Mucosa of rectum (tissue), 2 donors: ENCODE data around the gene MIPEP.

Experiments used
- H3K27ac ChIP-seq, 2 donors: one replicate each; pipeline ENCODE4 v1.7.0; 2013; ENCODE audit warnings: inconsistent platforms in 2 of 2, low read depth in 2 of 2, low read length in 2 of 2
- H3K27me3 ChIP-seq, 2 donors: one replicate each; pipeline ENCODE4 v1.7.0; 2013; ENCODE audit warnings: low read length in 2 of 2; ENCODE audit not compliant: control insufficient read depth in 2 of 2, insufficient read depth in 2 of 2
- H3K36me3 ChIP-seq, 2 donors: one replicate each; pipeline ENCODE4 v1.7.0; 2013; ENCODE audit warnings: low read length in 2 of 2; ENCODE audit not compliant: control insufficient read depth in 2 of 2, insufficient read depth in 2 of 2
- H3K4me1 ChIP-seq, 2 donors: one replicate each; pipeline ENCODE4 v1.7.0; 2013; ENCODE audit warnings: low read length in 2 of 2, mild to moderate bottlenecking in 1 of 2; ENCODE audit not compliant: control insufficient read depth in 2 of 2, insufficient read depth in 2 of 2
- H3K4me3 ChIP-seq, 2 donors: one replicate each; pipeline ENCODE4 v1.7.0; 2013; ENCODE audit warnings: low read length in 2 of 2
- H3K9ac ChIP-seq, 2 donors: one replicate each; pipeline ENCODE4 v1.7.0; 2013; ENCODE audit warnings: low read length in 2 of 2, low read depth in 1 of 2, mild to moderate bottlenecking in 1 of 2
- H3K9me3 ChIP-seq, 2 donors: one replicate each; pipeline ENCODE4 v1.7.0; 2013; ENCODE audit warnings: low read length in 2 of 2; ENCODE audit not compliant: control insufficient read depth in 2 of 2
- donor health status: healthy.
- donor health status: Normal muscosa, but diverticular disease.

Gene MIPEP

GRCh38 chr13:23843436-23843835 is 45.8 kb downstream of the MIPEP start:
- Histone ChIP-seq H3K9me3 (no peaks in the 10 kb centered on the region), H3K27ac (no peak overlapping the region), H3K4me3 (no peak overlapping the region), H3K36me3 (peaks cover 0 to 5% of the 10 kb centered on the region in 2 donors), H3K4me1 (no peaks in the 10 kb centered on the region), H3K9ac (no peak overlapping the region), H3K27me3 (no peaks in the 10 kb centered on the region)

GRCh38 chr13:23842406-23842805 is 46.8 kb downstream of the MIPEP start:
- H3K27ac ChIP-seq, result no peak overlapping the region
- no peaks in the 10 kb centered on the region for H3K4me1 ChIP-seq
- H3K9ac ChIP-seq, result no peak overlapping the region
- H3K9me3 ChIP-seq, result no peaks in the 10 kb centered on the region
- H3K36me3 ChIP-seq, result peaks cover 0 to 6% of the 10 kb centered on the region in 2 donors
- no peaks in the 10 kb centered on the region for H3K27me3 ChIP-seq
- no peak overlapping the region for H3K4me3 ChIP-seq

- no peaks in the 10 kb centered on the region for H3K4me1 ChIP-seq
- no peaks in the 10 kb centered on the region for H3K9me3 ChIP-seq
- no peak overlapping the region for H3K27ac ChIP-seq
- H3K36me3 ChIP-seq, result peaks cover 3 to 6% of the 10 kb centered on the region in 2 donors
- no peaks in the 10 kb centered on the region for H3K27me3 ChIP-seq
- H3K4me3 ChIP-seq, result no peak overlapping the region
- H3K9ac ChIP-seq, result no peak overlapping the region
These were observed 55.2 kb downstream of the MIPEP start for GRCh38 chr13:23833733-23834611.

GRCh38 chr13:23828866-23829265 is 60.3 kb downstream of the MIPEP start:
- no peak overlapping the region for H3K4me3 ChIP-seq
- H3K27ac ChIP-seq, result no peak overlapping the region
- no peak overlapping the region for H3K9ac ChIP-seq
- no peaks in the 10 kb centered on the region for H3K9me3 ChIP-seq
- no peaks in the 10 kb centered on the region for H3K27me3 ChIP-seq
- peaks cover 0 to under 1% of the 10 kb centered on the region in 2 donors for H3K36me3 ChIP-seq
- H3K4me1 ChIP-seq, result no peaks in the 10 kb centered on the region

- H3K4me1 ChIP-seq, result no peaks in the 10 kb centered on the region
- H3K36me3 ChIP-seq, result peaks cover 0 to 4% of the 10 kb centered on the region in 2 donors
- no peaks in the 10 kb centered on the region for H3K27me3 ChIP-seq
- H3K4me3 ChIP-seq, result no peak overlapping the region
- H3K27ac ChIP-seq, result no peak overlapping the region
- H3K9ac ChIP-seq, result no peak overlapping the region
- H3K9me3 ChIP-seq, result no peaks in the 10 kb centered on the region
These were observed 61.1 kb downstream of the MIPEP start for GRCh38 chr13:23828086-23828485.

- Histone ChIP-seq H3K36me3 (peaks cover 0 to 4% of the 10 kb centered on the region in 2 donors), H3K27ac (no peak overlapping the region), H3K4me3 (no peak overlapping the region), H3K4me1 (no peaks in the 10 kb centered on the region), H3K9me3 (no peaks in the 10 kb centered on the region), H3K27me3 (no peaks in the 10 kb centered on the region), H3K9ac (no peak overlapping the region)
These were observed 64.0 kb downstream of the MIPEP start for GRCh38 chr13:23825179-23825578.

GRCh38 chr13:23824371-23824770 is 64.8 kb downstream of the MIPEP start:
- H3K4me3 ChIP-seq, result no peak overlapping the region
- H3K27me3 ChIP-seq, result no peaks in the 10 kb centered on the region
- H3K9ac ChIP-seq, result no peak overlapping the region
- H3K36me3 ChIP-seq, result peaks cover 0 to 4% of the 10 kb centered on the region in 2 donors
- H3K27ac ChIP-seq, result no peak overlapping the region
- no peaks in the 10 kb centered on the region for H3K4me1 ChIP-seq
- H3K9me3 ChIP-seq, result no peaks in the 10 kb centered on the region

- H3K36me3 ChIP-seq, result peaks cover 0 to 4% of the 10 kb centered on the region in 2 donors
- H3K27ac ChIP-seq, result no peak overlapping the region
- H3K27me3 ChIP-seq, result no peaks in the 10 kb centered on the region
- no peak overlapping the region for H3K4me3 ChIP-seq
- no peaks in the 10 kb centered on the region for H3K4me1 ChIP-seq
- no peak overlapping the region for H3K9ac ChIP-seq
- H3K9me3 ChIP-seq, result no peaks in the 10 kb centered on the region
These were observed 66.9 kb downstream of the MIPEP start for GRCh38 chr13:23822252-23822824.

- Histone ChIP-seq H3K27me3 (no peaks in the 10 kb centered on the region), H3K9me3 (no peaks in the 10 kb centered on the region), H3K27ac (no peak overlapping the region), H3K9ac (no peak overlapping the region), H3K4me1 (no peaks in the 10 kb centered on the region), H3K4me3 (no peak overlapping the region), H3K36me3 (peaks cover 0 to 4% of the 10 kb centered on the region in 2 donors)
These were observed 68.7 kb downstream of the MIPEP start for GRCh38 chr13:23820530-23820929.

GRCh38 chr13:23817830-23818229 is 71.4 kb downstream of the MIPEP start:
- Histone ChIP-seq H3K9me3 (no peaks in the 10 kb centered on the region), H3K4me3 (no peak overlapping the region), H3K27ac (no peak overlapping the region), H3K27me3 (no peaks in the 10 kb centered on the region), H3K9ac (no peak overlapping the region), H3K4me1 (no peaks in the 10 kb centered on the region), H3K36me3 (no peaks in the 10 kb centered on the region)
